Epithelial cell of proximal tubule (primary cell): ENCODE results near the gene AREL1. TPM values are rescaled to one million over a fixed set of nuclear protein-coding genes. Genes with fewer than 3 reads are reported as not detected.

Experiments used
- DNase-seq: peaks from one replicate; pipeline ENCODE4 v3.0.0-alpha.2; 2011; ENCODE audit warnings: low read depth
- H3K4me3 ChIP-seq: 2 replicates; pipeline ENCODE4 v1.5.1; 2011; ENCODE audit warnings: low read depth, mild to moderate bottlenecking, low read length
- CTCF ChIP-seq: conservative IDR thresholded peaks from 2 replicates; pipeline ENCODE4 v1.5.1; 2012; ENCODE audit warnings: low read depth, mild to moderate bottlenecking, low read length
- total RNA-seq: library from RNA; depleted of rRNA; stranded (reverse); fragments of >200 nt; gene quantifications from 2 replicates; pipeline ENCODE4 v1.2.3, GENCODE V29; 2015

The AREL1 gene
- total RNA-seq, 1 donor from 2014 or later = 35.7 TPM

- H3K4me3 ChIP-seq = no peak overlapping the region
- no peak for DNase-seq
- TF ChIP-seq CTCF = no peak
Measured at GRCh38 chr14:74698465-74698864, 14.4 kb downstream of the AREL1 start.

GRCh38 chr14:74697976-74698375 is 14.9 kb downstream of the AREL1 start:
- TF ChIP-seq CTCF = no peak
- H3K4me3 ChIP-seq = no peak overlapping the region
- DNase-seq = no peak

- DNase-seq = no peak
- H3K4me3 ChIP-seq = no peak overlapping the region
- no peak for TF ChIP-seq CTCF
Measured at GRCh38 chr14:74697543-74697942, 15.3 kb downstream of the AREL1 start.

- TF ChIP-seq CTCF = no peak
- no peak overlapping the region for H3K4me3 ChIP-seq
- DNase-seq = no peak
Measured at GRCh38 chr14:74697011-74697410, 15.9 kb downstream of the AREL1 start.

- DNase-seq = no peak
- no peak overlapping the region for H3K4me3 ChIP-seq
- no peak for TF ChIP-seq CTCF
Measured at GRCh38 chr14:74695406-74695805, 17.5 kb downstream of the AREL1 start.

- H3K4me3 ChIP-seq = no peak overlapping the region
- TF ChIP-seq CTCF = no peak
- DNase-seq = no peak
Measured at GRCh38 chr14:74693191-74693590, 19.7 kb downstream of the AREL1 start.

- no peak overlapping the region for H3K4me3 ChIP-seq
- DNase-seq = no peak
- no peak for TF ChIP-seq CTCF
Measured at GRCh38 chr14:74691456-74691855, 21.4 kb downstream of the AREL1 start.
